Sigmoid colon (tissue), 4 donors: ENCODE measurements around the gene CUX1.

Experiments used
- CTCF ChIP-seq, 4 experiments: fragments of 450-650 bp in 3 of 4; fragments of 200-600 bp in 1 of 4; IDR thresholded peaks; one replicate each; pipeline ENCODE4 v1.5.1; 2016 to 2019; ENCODE audit warnings: antibody characterized with exemption in 4 of 4, mild to moderate bottlenecking in 3 of 4, moderate library complexity in 2 of 4
- EP300 ChIP-seq, 4 donors: sonication (generic); formaldehyde crosslinking; IDR thresholded peaks; one replicate each; pipeline ENCODE4 v1.6.1; 2017; ENCODE audit warnings: antibody characterized with exemption in 4 of 4
- POLR2A ChIP-seq, 2 donors: fragments of 450-650 bp; IDR thresholded peaks; one replicate each; pipeline ENCODE4 v1.6.1; 2016; ENCODE audit warnings: antibody characterized with exemption in 2 of 2, mild to moderate bottlenecking in 2 of 2, moderate library complexity in 2 of 2
- POLR2AphosphoS5 ChIP-seq, 4 donors: sonication (generic); formaldehyde crosslinking; IDR thresholded peaks; one replicate each; pipeline ENCODE4 v1.6.1; 2017; ENCODE audit warnings: antibody characterized with exemption in 4 of 4

- TF ChIP-seq POLR2AphosphoS5 (IDR thresholded peaks at IDR 0.05) (no peak), EP300 (IDR thresholded peaks at IDR 0.05) (no peak), POLR2A (IDR thresholded peaks at IDR 0.05) (no peak), CTCF (IDR thresholded peaks at IDR 0.05) (no peak)
Measured at GRCh38 chr7:101954499-101954898, 137.1 kb downstream of the CUX1 start.
